Fibroblast of the conjunctiva (primary cell): ENCODE results near the gene RAB1B.

Experiments used
- DNase-seq: peaks from one replicate; pipeline ENCODE4 v3.0.0-alpha.2; 2010; ENCODE audit warnings: low read depth

Gene RAB1B

DNA sequence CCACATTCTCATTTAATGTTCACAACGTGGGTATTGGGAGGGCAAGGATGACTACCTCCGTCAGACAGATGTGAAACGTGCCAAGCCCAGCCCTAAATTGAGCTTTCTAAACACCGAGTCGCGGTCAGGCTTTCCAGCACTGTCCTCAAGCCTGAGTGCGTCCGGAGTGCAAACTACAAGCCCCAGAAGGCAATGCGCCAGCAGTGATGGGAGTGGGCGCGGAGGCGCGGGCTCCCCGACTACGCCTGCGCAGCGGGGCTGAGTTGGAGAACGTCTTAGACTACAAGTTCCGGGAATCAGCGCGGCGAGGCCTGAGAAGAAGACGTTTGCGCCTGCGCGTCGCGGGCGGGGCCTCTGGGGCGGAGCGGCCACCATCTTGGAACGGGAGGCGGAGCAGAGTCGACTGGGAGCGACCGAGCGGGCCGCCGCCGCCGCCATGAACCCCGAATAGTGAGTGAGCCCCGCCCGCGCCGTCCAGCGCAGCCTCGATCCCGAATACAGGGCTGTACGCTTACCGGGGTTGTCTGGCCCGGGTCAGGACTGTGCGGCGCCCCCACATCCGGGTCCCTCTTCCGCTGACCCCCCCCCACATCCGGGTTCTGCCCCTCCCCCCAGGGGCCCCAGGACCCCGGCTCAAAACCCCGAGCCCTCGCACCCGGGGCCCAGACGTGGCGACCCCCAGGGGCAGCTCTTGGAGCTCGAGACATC lies at the start of gene RAB1B:
Gene RAB1B (plus strand): TSS at position 396 of the 708 bp plus-strand sequence. CDS start 41 bp downstream, at position 437.
- DNase-seq = peak; percentile 99

DNA sequence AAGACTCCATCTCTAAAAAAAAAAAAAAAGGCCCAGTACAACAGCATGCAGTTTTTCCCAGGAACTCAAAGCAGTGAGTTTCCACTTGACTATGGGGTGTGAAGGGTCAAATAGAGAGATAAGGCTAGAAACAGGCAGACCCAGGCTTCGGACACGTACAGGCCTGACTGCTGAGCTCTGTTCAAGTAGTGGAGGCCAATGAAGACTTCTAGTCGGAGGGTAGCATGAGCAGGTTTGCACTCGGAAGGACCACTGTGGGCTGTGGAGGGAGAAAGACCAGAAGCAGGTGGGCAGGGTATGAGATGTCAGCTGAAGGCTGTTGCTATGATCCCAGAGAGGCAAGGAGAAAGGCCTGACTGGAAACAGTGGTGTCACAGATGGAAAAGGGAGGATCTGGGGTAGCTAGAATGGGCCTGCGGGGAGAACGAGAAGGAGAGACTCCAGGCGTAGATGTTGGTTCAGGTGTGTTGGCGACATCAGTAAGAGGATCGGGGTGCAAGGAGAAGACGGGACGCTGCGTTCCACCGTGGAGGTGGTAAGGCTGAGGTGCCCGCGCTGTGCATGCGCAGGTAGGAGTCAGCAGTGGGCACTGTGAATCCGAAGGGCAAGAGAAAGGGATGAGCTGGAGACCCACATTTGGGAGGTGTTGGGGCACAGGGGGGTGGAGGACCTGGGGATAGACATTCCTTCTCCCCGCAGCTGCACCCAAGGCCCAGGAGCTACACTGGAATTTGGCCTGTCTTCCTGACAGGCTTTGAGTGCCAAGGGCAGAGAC lies 49.4 kb upstream of the RAB1B start:
- no peak for DNase-seq

DNA sequence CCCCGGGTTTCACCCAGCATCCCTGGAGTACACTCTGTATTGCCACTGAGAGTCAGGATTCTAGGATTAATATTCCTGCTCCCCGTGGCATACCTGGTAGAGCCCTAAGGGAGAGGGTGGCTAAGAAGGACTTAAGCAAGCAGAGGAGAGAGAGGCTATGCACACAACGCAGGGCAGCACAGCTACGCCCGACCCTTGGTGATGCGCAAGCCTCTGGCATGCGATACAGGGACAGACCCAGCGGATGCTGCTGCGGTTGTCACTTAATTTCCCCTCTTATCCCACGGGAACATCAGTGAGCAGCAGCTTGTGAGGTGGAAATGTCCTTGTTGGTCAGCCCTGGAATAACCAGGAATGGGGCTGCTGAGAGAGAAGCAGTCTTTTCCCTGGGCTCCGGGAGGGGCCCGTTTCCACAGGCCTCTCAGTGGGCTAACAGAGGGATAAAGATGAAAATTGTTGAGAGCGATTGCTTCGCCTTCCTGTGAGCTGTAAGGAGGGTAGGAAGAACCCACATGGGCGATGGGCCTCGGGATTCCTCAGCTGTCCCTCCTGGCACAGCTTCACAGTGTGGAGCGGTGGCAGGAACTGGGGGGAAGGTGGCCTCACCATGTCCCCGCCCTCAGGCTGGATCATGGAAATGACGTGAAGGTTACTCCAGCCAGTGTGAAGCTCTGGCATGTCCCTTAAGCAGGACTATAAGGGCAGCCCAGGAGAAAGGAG lies 48.4 kb upstream of the RAB1B start:
- no peak for DNase-seq

DNA sequence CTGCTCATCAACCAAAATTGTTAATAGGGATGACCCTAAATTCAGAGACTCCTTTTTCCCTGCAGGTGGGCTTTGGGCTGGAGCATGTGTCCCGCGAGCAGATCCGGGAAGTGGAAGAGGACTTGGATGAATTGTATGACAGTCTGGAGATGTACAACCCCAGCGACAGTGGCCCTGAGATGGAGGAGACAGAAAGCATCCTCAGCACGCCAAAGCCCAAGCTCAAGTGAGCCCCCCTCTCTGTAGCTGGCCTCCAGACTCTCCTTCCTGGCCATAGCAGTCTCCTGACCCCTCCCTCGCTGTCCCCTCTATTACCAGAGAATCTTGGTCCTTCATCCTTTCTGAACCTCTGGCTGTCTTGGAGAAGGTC lies 47.9 kb upstream of the RAB1B start:
- no peak for DNase-seq

DNA sequence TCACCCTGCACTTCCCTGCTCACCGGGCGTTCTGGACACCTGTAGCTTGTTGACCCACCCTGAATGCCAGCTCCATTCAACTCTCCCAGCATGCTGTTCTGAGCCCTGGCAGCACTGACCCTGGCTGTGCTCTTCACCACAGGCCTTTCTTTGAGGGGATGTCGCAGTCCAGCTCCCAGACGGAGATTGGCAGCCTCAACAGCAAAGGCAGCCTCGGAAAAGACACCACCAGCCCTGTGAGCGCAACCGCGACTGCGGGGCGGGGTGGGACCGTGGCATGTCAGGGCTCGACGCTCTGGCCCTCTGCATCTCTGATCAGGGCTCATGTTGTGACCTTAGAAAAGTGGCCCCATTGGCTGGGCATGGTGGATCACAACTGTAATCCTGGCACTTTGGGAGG lies 47.4 kb upstream of the RAB1B start:
- DNase-seq = no peak

DNA sequence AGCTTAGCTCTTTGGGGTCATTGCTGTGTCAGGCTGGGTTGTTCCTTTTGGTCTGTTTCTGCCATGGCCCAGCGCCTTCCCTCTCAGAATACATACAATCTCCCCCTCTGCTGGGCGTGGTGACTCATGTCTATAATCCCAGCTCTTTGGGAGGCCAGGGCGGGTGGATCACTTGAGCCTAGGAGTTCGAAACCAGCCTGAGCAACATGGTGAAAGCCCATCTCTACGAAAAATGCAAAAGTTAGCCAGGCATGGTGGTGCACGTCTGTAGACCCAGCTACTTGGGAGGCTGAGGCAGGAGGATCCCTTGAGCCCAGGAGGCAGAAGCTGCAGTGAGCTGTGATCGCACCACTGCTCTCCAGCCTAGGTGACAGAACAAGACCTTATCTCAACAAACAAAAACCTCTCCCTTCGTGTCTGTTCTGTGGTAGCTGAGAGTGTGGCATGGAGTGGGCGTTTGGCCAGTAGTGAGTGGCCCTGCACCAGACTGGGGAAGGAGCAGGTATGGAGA lies 46.7 kb upstream of the RAB1B start:
- DNase-seq = no peak

DNA sequence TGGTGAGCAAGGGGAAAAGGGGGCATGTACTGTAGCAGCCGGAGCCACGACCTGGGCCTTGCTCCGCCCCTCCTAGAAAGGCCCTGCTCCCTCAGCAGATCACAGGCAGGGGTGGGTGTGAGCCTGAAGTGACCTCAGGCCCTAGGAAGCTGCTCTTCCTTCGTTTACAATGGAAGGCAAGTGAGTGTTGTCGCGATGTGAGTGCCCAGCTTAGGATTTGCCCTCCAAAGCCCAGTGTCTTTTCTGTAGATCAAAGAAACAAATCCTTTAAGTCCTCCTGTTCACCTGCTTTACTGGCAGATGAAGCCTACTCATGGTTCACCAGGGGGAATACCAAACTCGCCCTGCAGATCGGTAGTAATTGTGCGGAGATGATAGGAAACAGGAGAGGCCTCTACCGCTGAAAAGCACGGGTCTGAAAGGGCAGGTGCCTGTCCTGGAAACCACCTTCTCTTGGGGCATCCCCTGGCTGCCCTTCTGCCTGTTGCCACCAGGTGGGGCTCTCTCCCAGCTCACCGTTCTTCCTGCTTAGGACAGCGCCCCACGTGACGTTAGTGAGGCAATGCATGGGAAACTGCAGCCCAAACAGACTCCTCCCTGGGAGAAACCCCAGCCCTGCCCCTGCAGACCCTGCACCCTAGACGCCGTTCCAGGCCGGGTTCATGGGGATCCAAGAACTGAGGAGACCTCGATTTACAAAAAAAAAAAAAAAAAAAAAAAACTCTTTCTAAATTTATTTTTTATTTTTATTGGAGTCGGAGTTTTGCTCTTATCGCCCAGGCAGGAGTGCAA lies 45.9 kb upstream of the RAB1B start:
- DNase-seq = peak; percentile 91

DNA sequence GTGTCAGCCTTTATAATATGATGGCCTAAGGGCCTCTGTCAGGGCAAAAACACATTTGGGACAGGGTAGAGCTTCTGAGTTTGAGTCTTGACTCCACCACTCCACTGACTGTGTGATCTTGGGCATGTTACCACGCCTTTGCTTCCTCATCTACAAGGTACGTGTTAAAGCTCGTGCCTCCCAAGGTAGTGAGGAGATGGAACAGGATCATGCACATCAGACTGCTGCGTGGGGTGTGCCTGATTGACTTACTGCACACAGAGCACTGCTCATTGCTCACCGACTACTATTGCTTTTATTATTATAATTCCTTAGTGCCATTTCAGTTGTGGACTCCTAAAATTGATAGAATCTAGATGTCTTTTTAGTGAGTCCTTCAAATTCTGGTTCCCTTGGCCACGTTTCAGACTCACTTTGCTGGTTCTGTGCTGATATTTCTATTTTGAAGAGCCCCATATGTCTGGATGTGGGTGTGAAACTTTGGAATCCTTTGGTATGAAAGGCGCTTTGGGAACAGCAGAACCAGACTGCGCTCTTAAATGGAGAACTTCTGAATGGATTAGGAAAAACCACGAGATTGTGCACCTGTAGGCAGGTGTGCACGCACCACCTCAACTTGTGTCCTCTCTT lies 44.1 kb upstream of the RAB1B start:
- DNase-seq = no peak

DNA sequence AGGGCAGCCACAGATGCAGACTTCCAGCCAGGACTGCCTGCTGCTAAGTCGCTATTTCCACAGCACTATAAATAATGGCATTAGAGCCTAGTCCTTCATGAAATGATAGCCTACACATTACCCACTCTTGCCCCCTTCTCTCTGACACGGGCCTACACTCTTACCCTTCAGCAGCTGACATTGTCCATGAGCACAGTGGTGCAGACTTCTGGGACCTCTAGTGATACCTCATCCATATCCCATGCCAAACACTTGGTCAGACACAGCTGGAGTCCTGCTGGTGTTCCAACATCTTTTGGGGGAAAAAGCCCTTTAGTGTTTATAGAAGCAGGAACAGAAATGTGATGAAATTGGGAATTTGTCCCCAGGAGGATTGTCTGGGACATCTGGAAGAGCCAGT lies 43.4 kb upstream of the RAB1B start:
- no peak for DNase-seq

DNA sequence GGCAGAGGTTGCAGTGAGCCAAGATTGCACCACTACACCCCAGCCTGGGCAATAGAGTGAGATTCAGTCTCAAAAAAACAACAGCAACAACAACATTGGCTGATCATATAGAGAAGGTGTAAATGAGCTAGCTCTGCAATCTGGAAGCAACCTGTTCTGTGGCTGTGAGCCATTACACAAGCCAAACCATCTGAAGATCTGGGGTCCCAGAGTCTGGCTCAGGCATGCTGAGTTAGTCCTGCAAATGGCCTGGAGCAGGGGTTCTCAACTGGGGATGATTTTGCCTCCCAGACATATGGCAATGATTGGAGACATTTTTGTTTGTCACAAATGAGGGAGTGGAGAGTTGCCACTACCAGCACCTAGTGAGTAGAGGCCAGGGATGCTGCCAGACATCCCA lies 42.3 kb upstream of the RAB1B start:
- no peak for DNase-seq

DNA sequence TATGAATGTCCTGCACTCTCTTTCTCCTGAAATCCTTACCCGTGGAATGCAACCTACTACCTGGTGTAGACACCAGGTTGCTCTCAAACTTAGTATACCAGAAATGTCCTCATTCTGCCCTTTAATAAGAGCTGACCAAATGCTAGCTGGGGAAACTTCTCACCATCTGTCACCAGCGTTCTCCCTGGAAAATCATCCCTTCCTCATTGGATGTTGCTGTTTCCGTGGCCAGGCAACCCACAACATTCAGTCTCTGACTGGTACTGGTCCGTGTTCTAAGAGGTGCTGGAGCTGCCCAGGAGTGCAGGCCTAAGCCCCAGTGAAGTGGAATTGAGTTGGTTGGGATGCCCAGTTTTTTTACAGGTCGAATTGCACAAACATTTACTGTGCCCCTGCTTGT lies 40.7 kb upstream of the RAB1B start:
- DNase-seq = no peak

DNA sequence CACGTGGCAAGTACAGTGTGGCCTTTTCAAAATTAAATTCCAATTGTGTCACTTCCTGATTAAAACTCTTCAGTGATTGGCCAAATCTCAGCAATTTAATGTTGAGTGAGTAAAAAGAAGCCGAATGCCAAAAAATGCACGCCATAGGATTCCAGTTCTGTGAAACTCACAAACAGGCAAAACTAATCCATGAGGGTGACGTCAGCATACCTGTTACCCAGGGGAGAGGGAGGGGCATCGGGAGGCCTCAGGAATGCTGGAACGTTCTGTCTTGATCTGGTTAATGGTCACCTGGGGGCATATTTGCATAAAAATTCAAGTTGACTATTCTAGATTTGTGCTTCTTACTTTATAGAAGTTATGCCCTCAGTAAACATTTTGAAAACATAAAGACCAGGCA lies 39.9 kb upstream of the RAB1B start:
- no peak for DNase-seq

DNA sequence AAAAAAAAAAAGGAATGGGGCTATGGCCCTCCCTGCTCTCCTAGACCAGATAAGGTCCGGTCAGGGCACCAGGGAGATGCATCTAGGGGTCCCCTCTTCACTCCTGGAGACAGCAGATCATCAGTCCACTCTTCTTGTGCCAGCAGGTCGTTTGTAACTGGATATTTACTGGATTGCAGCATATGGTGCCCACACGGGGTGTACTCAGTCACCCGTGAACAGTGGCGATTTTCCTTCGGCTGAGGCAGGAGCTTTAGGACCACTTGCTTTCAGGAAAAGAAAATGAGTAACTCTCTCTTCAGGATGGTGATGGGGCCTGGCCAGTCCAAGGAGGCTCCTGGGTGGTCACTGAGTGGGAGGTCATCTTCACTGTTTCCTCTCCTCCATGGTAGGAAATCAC lies 38.3 kb upstream of the RAB1B start:
- DNase-seq = no peak

DNA sequence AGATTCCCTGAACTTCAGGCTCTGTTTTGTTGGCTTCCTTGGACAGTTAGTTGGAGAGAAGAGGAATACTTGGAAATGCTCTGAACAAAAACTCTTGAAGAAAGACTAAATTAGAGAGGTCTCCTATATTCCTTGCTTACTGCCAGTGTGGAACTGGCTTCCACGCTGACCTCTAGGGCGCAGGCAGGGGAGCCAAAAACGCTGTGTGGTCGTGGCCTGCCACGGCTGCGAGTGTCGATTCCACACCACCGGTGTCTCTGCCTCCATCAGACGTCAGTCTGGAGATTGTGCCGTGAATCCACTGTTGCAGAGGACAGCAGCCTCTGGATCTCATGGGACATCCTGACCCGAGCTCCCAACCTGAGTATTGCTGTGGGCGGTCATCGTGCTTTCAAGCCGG lies 37.5 kb upstream of the RAB1B start:
- no peak for DNase-seq

DNA sequence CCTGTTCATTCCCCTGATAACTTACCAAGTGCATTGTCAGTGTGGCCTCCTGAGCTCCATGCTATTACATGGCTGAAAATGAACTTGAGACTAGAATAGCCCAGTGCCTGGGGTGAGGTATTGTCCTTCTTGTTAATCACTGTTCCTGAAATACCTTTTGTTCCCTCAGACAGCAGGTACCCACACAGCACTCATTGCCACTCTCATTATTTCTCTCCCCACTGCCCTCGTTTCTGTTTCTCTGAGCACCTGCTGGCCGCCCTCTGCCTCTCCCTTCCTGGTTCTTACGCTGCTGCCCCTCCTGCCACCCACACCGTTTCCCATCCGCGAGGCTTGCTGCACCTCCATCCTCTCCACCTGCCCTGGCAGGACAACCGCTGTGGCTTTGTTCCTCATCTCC lies 36.9 kb upstream of the RAB1B start:
- no peak for DNase-seq

DNA sequence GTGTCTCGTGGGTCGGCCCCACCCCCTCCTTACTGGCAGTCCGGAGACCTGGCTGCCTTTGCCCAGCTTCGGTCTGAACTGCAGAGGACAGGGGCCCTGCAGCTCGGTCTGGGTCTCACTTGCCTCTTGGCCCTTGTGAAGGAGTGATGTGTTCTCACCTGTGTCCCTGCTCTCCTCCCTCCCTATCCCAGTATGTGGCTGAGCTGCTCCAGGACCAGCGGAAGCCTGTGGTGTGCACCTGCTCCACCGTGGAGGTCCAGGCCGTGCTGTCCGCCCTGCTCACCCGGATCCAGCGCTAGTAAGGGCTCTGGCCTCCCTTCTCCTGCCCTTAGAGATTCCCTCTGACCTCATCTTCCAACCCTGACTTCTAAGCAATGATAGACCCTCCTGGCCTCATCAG lies 35.7 kb upstream of the RAB1B start:
- DNase-seq = no peak

DNA sequence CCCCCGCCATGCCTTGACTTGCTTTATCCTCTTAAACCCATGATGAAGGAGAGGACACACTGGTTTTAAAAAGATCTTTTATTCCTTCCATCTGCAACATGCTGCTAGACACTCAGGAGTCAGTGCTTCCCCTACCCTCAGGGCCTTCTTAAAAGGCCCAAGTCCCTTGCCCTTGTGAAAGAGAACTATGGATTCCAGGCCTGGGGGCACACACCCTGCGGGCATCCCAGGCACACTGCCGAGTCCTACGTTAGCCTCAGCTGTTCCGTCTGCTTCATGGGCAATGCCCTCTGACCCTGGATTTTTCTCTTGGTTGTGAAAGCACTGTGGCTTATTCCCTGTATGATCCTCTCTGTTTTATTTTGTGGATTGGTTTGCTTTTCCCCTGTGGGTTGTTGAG lies 35.1 kb upstream of the RAB1B start:
- DNase-seq = no peak

DNA sequence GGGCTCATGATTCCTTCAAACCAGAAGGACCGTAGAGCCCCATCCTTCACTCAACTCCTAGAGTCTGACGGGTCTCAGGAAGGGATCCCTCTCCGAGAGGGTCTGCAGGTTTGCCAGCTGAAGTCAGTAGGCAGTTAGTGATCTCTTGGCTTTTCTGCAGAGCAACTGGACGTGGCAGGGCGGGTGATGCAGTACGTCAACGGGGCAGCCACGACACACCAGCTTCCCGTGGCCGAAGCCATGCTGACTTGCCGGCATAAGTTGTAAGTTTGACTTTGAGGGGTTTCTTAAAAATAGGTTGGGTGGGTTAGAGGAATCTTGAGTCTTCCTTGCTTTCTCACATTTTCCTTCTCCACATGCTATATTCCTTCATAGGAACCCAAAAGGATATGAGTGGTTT lies 33.3 kb upstream of the RAB1B start:
- DNase-seq = no peak

DNA sequence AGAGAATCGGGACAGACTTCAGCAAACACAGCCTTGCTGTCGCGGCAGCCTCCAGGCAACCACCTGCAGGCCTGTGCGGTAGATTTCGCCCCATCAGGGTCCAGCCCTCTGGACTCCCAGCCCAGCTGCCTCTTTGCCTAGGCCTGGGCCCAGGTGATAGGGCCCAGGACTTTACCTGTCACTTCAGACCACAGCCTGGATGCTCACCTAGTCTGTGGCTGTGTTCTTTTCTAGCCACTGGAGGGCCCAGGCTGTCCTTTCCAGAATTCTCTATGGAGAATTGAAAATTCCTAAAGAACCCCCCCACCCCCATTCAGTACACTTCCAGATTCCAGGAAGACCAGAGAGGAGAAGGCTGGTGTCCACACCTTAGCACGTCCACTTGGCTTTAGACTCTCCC lies 30.6 kb upstream of the RAB1B start:
- no peak for DNase-seq

DNA sequence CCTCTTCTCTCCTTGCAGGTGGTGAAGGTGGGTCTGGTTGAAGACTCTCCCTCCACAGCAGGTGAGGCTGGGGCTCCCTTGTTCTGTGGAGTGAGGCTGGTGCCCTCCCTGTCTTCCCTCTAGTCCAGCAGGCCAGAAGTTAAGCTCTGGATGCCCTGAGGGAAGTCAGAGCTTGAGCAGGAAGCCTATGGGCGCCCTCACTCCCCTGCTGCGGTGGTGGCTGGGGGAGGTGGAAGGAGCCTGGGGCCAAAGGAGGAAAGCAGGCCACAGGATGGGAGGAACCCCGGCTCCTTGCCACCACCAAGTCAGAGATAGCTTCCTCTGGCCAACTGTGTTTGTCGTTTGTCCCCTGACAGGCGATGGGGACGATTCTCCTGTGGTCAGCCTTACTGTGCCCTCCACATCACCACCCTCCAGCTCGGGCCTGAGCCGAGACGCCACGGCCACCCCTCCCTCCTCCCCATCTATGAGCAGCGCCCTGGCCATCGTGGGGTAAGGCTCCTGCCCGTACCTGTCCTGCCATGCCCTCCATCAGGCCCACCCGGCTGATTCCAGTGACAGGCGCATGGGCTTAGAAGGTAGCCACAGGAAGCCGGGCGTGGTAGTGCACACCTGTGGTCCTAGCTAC lies 29.5 kb upstream of the RAB1B start:
- DNase-seq = no peak

DNA sequence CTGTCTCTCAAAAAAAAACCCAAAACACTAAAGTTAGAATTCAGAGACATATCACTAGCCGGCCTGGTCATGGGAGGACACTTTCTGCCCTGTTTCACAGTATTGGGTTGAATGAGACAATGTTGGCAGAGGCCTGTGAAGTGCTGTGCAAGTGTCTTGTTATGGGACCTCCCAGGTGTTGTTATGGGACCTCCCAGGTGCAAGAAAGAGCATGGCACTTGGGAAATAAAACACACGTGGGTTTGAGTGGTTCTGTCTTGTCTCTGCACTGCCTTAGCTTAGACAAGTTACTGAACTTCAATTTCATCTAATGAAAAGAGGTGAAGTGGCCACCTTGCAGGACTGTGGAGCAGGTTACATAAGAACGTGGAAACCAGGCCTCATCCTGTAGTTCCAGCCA lies 28.9 kb upstream of the RAB1B start:
- no peak for DNase-seq
